Measurements from ENCODE around the gene BARHL2. TPM values are rescaled to one million over a fixed set of nuclear protein-coding genes. Genes with fewer than 3 reads are reported as not detected.

Gene BARHL2
- total and polyA plus RNA-seq, 2 of the 4 experiments (the other 2 are of a cell fraction) = not detected

DNA sequence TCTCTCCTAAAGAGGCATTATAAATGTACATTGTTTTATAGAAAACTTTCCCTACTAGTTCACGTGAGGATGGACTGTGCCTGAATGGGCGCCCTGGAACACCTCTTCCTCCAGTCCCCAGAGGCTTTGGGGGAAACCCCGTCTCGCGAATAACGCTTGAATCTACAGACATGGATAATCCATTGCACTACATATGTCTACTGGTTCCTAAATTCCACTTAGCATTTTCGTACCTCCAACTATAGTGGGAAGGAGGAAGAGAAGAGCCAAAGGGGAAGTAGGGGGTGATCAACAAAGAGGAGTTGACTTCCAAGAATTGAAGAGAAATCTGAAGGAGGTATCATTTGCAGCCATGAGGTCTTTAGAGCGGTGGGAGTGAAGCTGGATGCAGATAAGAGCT, 11.1 kb downstream of the BARHL2 start:
- in situ Hi-C loops (cut with MboI; ENCODE audit: low sequenced_read_pairs) (no loop called here), intact Hi-C loops (cut with micrococcal nuclease) (no loop called here), dilution Hi-C loops (cut with HindIII; ENCODE audit: low sequenced_read_pairs, unreplicated experiment) (no loop called here)
- TF ChIP-seq POLR2A (IDR thresholded peaks at IDR 0.05; ENCODE audit: low read depth, low read length) (no peak), MXI1 (IDR thresholded peaks at IDR 0.05; ENCODE audit: borderline replicate concordance, low read depth, low read length) (no peak), MAFK (IDR thresholded peaks at IDR 0.05; ENCODE audit: low read depth, low read length) (no peak), RFX5 (IDR thresholded peaks at IDR 0.05; ENCODE audit: low read depth, low read length) (no peak), NFE2L2 (IDR thresholded peaks at IDR 0.05; ENCODE audit: low read depth, low read length) (no peak)
- TF ChIP-seq, protein P1, sequence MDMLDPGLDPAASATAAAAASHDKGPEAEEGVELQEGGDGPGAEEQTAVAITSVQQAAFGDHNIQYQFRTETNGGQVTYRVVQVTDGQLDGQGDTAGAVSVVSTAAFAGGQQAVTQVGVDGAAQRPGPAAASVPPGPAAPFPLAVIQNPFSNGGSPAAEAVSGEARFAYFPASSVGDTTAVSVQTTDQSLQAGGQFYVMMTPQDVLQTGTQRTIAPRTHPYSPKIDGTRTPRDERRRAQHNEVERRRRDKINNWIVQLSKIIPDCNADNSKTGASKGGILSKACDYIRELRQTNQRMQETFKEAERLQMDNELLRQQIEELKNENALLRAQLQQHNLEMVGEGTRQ (IDR thresholded peaks at IDR 0.05; ENCODE audit: low read depth, low read length) = no peak
- TF ChIP-seq, protein P2, sequence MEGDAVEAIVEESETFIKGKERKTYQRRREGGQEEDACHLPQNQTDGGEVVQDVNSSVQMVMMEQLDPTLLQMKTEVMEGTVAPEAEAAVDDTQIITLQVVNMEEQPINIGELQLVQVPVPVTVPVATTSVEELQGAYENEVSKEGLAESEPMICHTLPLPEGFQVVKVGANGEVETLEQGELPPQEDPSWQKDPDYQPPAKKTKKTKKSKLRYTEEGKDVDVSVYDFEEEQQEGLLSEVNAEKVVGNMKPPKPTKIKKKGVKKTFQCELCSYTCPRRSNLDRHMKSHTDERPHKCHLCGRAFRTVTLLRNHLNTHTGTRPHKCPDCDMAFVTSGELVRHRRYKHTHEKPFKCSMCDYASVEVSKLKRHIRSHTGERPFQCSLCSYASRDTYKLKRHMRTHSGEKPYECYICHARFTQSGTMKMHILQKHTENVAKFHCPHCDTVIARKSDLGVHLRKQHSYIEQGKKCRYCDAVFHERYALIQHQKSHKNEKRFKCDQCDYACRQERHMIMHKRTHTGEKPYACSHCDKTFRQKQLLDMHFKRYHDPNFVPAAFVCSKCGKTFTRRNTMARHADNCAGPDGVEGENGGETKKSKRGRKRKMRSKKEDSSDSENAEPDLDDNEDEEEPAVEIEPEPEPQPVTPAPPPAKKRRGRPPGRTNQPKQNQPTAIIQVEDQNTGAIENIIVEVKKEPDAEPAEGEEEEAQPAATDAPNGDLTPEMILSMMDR (conservative IDR thresholded peaks at IDR 0.05; ENCODE audit: low read depth, low read length) = no peak
- TF ChIP-seq, protein P3, sequence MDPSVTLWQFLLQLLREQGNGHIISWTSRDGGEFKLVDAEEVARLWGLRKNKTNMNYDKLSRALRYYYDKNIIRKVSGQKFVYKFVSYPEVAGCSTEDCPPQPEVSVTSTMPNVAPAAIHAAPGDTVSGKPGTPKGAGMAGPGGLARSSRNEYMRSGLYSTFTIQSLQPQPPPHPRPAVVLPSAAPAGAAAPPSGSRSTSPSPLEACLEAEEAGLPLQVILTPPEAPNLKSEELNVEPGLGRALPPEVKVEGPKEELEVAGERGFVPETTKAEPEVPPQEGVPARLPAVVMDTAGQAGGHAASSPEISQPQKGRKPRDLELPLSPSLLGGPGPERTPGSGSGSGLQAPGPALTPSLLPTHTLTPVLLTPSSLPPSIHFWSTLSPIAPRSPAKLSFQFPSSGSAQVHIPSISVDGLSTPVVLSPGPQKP (IDR thresholded peaks at IDR 0.05; ENCODE audit: borderline replicate concordance, low read depth, low read length) = no peak
- Histone ChIP-seq H4K20me1 (ENCODE audit: insufficient read depth, low read length) (no peaks in the 10 kb centered on the region), H2AFZ (replicated peaks; ENCODE audit: low read length, poor library complexity) (no peak overlapping the region), H3K27me3 (ENCODE audit: control insufficient read depth, insufficient read depth, low read length) (peaks cover 51% of the 10 kb centered on the region), H3K14ac (replicated peaks; ENCODE audit: low read depth, low read length) (no peak overlapping the region), H3K79me1 (ENCODE audit: low read depth in 1 of 2, low read length in 2 of 2) (no peaks in the 10 kb centered on the region), H3K36me3 (ENCODE audit: control insufficient read depth, insufficient read depth, low read length) (no peaks in the 10 kb centered on the region), H3K4me2 (ENCODE audit: low read depth, low read length) (no peak overlapping the region), H2BK120ac (ENCODE audit: low read depth, low read length) (no peak overlapping the region), H2AK9ac (replicated peaks; ENCODE audit: low read depth, low read length, poor library complexity) (no peak overlapping the region), H3K4me3 (ENCODE audit: insufficient read depth, low read depth, low read length) (no peak overlapping the region), H3K4ac (ENCODE audit: low read depth, low read length) (no peak overlapping the region), H3K9ac (ENCODE audit: low read depth, low read length) (no peak overlapping the region), H2BK15ac (ENCODE audit: low read depth, low read length) (no peak overlapping the region), H4K5ac (ENCODE audit: low read depth, low read length) (no peak overlapping the region), H2BK5ac (ENCODE audit: low read depth, low read length, poor library complexity, severe bottlenecking) (no peak overlapping the region), H3K56ac (ENCODE audit: extremely low read depth, insufficient read depth, low read length) (no peak overlapping the region), H3K9me1 (ENCODE audit: insufficient read depth, low read length) (no peaks in the 10 kb centered on the region), H4K91ac (ENCODE audit: insufficient read depth, low read depth, low read length) (no peak overlapping the region), H3K18ac (ENCODE audit: low read depth, low read length) (no peak overlapping the region), H2AK5ac (ENCODE audit: low read depth, low read length) (no peak overlapping the region), H3K9me3 (ENCODE audit: control insufficient read depth, insufficient read depth, low read length) (no peaks in the 10 kb centered on the region), H3K23ac (ENCODE audit: low read depth, low read length) (no peak overlapping the region), H3K27ac (ENCODE audit: insufficient read depth, low read length) (no peak overlapping the region), H2BK20ac (ENCODE audit: low read depth, low read length) (no peak overlapping the region), H4K8ac (ENCODE audit: low read depth in 2 of 2, low read length in 2 of 2) (no peak overlapping the region), H3K4me1 (ENCODE audit: control insufficient read depth, insufficient read depth, low read length) (no peaks in the 10 kb centered on the region)
- ChIA-PET CTCF (no interaction called here), POLR2A (ENCODE audit: unreplicated experiment) (no interaction called here)
- WGBS, 2 experiments (ENCODE audit: extremely low coverage in 2 of 2, insufficient read length in 1 of 2) = no CpG with 5 or more reads among the region's 8 CpGs
- no TSS peak for BruUV-seq (replicated peaks)
- ATAC-seq (ENCODE audit: low read depth) (no peak), DNase-seq (no peak)

Data from IMR-90 (cell line).